Measurements from ENCODE around the gene TRIM38. TPM values are rescaled to one million over a fixed set of nuclear protein-coding genes. Genes with fewer than 3 reads are reported as not detected.

The TRIM38 gene
- total and polyA plus RNA-seq, 2 donors (not counting 3 experiments of a cell fraction or from before 2014, with no cell fraction given): 5.1 to 13.2 TPM

DNA sequence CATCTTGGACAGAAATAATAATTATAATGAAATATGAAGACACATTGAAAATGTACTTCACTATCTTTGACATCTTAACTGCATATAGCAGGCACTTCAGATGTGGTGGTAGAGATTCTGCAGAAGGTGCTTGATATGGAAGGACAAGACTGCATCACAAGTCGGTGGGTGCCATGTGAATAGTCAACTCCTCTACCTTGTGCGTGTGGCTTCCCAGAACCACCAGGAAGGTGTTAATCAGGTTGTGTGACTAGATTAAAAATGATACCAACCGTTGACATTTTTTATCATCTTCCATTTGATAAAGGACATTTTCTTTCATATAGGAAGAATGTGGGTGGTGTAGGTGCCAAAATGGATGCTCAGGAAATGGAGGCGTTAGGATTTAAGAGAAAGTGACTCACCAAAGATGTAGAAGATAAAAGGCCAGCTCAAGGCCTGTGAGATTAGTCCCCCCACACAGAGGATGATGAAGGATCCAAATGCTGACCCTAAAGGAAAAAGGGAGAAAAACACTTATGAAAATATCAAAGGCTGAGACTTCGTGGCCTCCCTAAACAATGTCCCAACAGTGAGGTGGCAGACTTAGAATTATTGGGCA lies 44.4 kb upstream of the TRIM38 start:
- Histone ChIP-seq H4K20me1 (replicated peaks; ENCODE audit: control insufficient read depth, extremely low read depth, insufficient read depth, low read length) (no peaks in the 10 kb centered on the region), H3K4me2 (ENCODE audit: insufficient read depth, low read length) (no peak overlapping the region), H3K36me3 (ENCODE audit: control insufficient read depth in 2 of 2, extremely low read depth in 1 of 2, insufficient read depth in 2 of 2, low read length in 2 of 2) (no peaks in the 10 kb centered on the region), H3K9me3 (replicated peaks; ENCODE audit: control insufficient read depth, insufficient read depth, low read length) (no peaks in the 10 kb centered on the region), H3K9ac (replicated peaks; ENCODE audit: extremely low read depth, insufficient read depth, low read length) (no peak overlapping the region), H3K27me3 (ENCODE audit: control insufficient read depth in 2 of 2, insufficient read depth in 2 of 2, low read length in 2 of 2) (peaks cover 0 to 2% of the 10 kb centered on the region in 2 experiments), H3K79me2 (ENCODE audit: control insufficient read depth, insufficient read depth, low read length) (no peaks in the 10 kb centered on the region), H3K27ac (ENCODE audit: insufficient read depth, low read depth, low read length) (no peak overlapping the region), H3K9me1 (replicated peaks; ENCODE audit: control insufficient read depth, extremely low read depth, insufficient read depth, low read length) (no peaks in the 10 kb centered on the region), H3K4me3 (replicated peaks in 1 of 3; ENCODE audit: insufficient read depth in 1 of 3, low read depth in 1 of 3, low read length in 3 of 3) (no peak overlapping the region), H3K4me1 (ENCODE audit: control insufficient read depth, extremely low read depth, insufficient read depth, low read length) (no peaks in the 10 kb centered on the region), H2AFZ (ENCODE audit: low read depth, low read length) (no peak overlapping the region)
- intact Hi-C loops (cut with micrococcal nuclease): no loop called here
- no TSS peak for BruUV-seq (replicated peaks)
- no peak for DNase-seq (ENCODE audit: low read depth, low spot score)
- ChIA-PET CTCF (no interaction called here), POLR2A (no interaction called here)
- no peak for TF ChIP-seq EZH2 (IDR thresholded peaks at IDR 0.05; ENCODE audit: borderline replicate concordance, low read depth, low read length, severe bottlenecking)
- no peak for FAIRE-seq
- dilution Hi-C loops (cut with MboI; ENCODE audit: extremely low pct_ligation_motif_present, low sequenced_read_pairs): no loop called here

DNA sequence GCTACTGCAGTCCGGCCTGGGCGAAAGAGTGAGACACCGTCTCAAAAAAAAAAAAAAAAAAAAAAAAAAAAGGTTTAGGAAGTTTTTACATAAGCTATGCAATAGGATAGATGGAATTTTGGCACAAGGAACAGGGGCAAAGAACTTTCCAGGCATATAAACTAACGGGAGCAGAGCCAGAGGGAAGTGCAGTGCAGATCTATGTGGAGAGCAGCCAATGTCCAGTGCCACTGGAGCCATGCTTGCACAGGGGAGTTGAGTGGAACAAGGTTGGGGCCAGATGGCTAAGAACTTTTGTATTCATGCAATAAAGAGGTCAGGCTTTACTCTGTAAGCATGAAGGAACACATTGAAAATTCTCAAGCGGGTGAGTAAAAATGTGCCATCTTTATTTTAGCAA lies 42.9 kb upstream of the TRIM38 start:
- FAIRE-seq (no peak), DNase-seq (ENCODE audit: low read depth, low spot score) (no peak)
- dilution Hi-C loops (cut with MboI; ENCODE audit: extremely low pct_ligation_motif_present, low sequenced_read_pairs) (no loop called here), intact Hi-C loops (cut with micrococcal nuclease) (no loop called here)
- Histone ChIP-seq H4K20me1 (replicated peaks; ENCODE audit: control insufficient read depth, extremely low read depth, insufficient read depth, low read length) (no peaks in the 10 kb centered on the region), H3K4me3 (replicated peaks in 1 of 3; ENCODE audit: insufficient read depth in 1 of 3, low read depth in 1 of 3, low read length in 3 of 3) (no peak overlapping the region), H3K4me1 (ENCODE audit: control insufficient read depth, extremely low read depth, insufficient read depth, low read length) (no peaks in the 10 kb centered on the region), H3K9me1 (replicated peaks; ENCODE audit: control insufficient read depth, extremely low read depth, insufficient read depth, low read length) (no peaks in the 10 kb centered on the region), H3K4me2 (ENCODE audit: insufficient read depth, low read length) (no peak overlapping the region), H3K27me3 (ENCODE audit: control insufficient read depth in 2 of 2, insufficient read depth in 2 of 2, low read length in 2 of 2) (peaks cover 0 to 2% of the 10 kb centered on the region in 2 experiments), H3K36me3 (ENCODE audit: control insufficient read depth in 2 of 2, extremely low read depth in 1 of 2, insufficient read depth in 2 of 2, low read length in 2 of 2) (no peaks in the 10 kb centered on the region), H3K9me3 (replicated peaks; ENCODE audit: control insufficient read depth, insufficient read depth, low read length) (no peaks in the 10 kb centered on the region), H3K27ac (ENCODE audit: insufficient read depth, low read depth, low read length) (no peak overlapping the region), H3K9ac (replicated peaks; ENCODE audit: extremely low read depth, insufficient read depth, low read length) (no peak overlapping the region), H3K79me2 (ENCODE audit: control insufficient read depth, insufficient read depth, low read length) (no peaks in the 10 kb centered on the region), H2AFZ (ENCODE audit: low read depth, low read length) (no peak overlapping the region)
- no peak for TF ChIP-seq MYC (IDR thresholded peaks at IDR 0.05; ENCODE audit: low read depth, low read length)
- TF ChIP-seq, protein P1, sequence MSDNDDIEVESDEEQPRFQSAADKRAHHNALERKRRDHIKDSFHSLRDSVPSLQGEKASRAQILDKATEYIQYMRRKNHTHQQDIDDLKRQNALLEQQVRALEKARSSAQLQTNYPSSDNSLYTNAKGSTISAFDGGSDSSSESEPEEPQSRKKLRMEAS (IDR thresholded peaks at IDR 0.05; ENCODE audit: insufficient read depth, insufficient read length): no peak
- TF ChIP-seq CTCF (IDR thresholded peaks at IDR 0.05; ENCODE audit: extremely low read depth in 1 of 2, insufficient read depth in 1 of 2, low read depth in 1 of 2, low read length in 2 of 2): no peak
- TF ChIP-seq EZH2 (IDR thresholded peaks at IDR 0.05; ENCODE audit: borderline replicate concordance, low read depth, low read length, severe bottlenecking): no peak
- no peak for TF ChIP-seq FOS (IDR thresholded peaks at IDR 0.05; ENCODE audit: borderline replicate concordance, insufficient read depth, low read length)
- TF ChIP-seq GATA2 (IDR thresholded peaks at IDR 0.05; ENCODE audit: insufficient read depth, insufficient read length, low read depth, low read length): no peak
- no peak for TF ChIP-seq JUN (IDR thresholded peaks at IDR 0.05; ENCODE audit: borderline replicate concordance, insufficient read depth, insufficient read length, low read depth)
- TF ChIP-seq POLR2AphosphoS5 (IDR thresholded peaks at IDR 0.05; ENCODE audit: insufficient read depth, low read depth, low read length): no peak
- ChIA-PET CTCF (interaction anchor here (0.6 to 1.3 kb wide), 2 partner anchors 29 to 114 kb away, joined by 4 read pairs; no protein-coding TSS in a partner anchor), POLR2A (no interaction called here)
- BruUV-seq (replicated peaks): no TSS peak

Measured in endothelial cell of umbilical vein (primary cell).